A549 (cell line): ENCODE measurements around the gene CNOT1. TPM values are rescaled to one million over a fixed set of nuclear protein-coding genes. Genes with fewer than 3 reads are reported as not detected.

Source experiments
- ATAC-seq, 2 experiments: fragments of 200-7000 bp in 1 of 2; fragments of >200 bp in 1 of 2; cut with Nextera tagmentation in 1 of 2; cut with Tn5 transposase in 1 of 2; 3 replicates each; pipeline versions ENCODE4 v1.8.0 to v1.9.1; 2018 to 2020; ENCODE audit warnings: mild to moderate bottlenecking in 1 of 2, moderate library complexity in 1 of 2
- CTCF ChIA-PET: fragments of 300-600 bp; sonication (Branson Sonifier 250); formaldehyde crosslinking; extraction: SDS; loops from one replicate; lab custom pipeline; 2021; ENCODE audit warnings: antibody characterized with exemption, inconsistent platforms; lab: Yijun Ruan, JAX
- POLR2A ChIA-PET: fragments of 350-600 bp; formaldehyde crosslinking; extraction: SDS; loops from one replicate; lab custom pipeline; 2021; ENCODE audit warnings: antibody characterized with exemption, inconsistent platforms; lab: Yijun Ruan, JAX
- DNase-seq, 2 experiments: peaks; one replicate each; pipeline versions ENCODE4 v3.0.0 to v3.0.0-alpha.2; 2011 to 2016; ENCODE audit warnings: low read depth in 1 of 2, low spot score in 1 of 2
- FAIRE-seq: peaks from 2 replicates; lab custom pipeline; 2011; peaks lifted over from hg19 to GRCh38; lab: Jason Lieb, UNC
- H3K27ac ChIP-seq, 2 experiments: fragments of >200 bp; sonication (Bioruptor Twin); formaldehyde crosslinking; 3 replicates each; pipeline ENCODE4 v1.5.1; 2016 to 2017
- H3K4me1 ChIP-seq: fragments of >200 bp; sonication (Bioruptor Twin); formaldehyde crosslinking; 3 replicates; pipeline ENCODE4 v1.6.1; 2016
- H3K4me2 ChIP-seq: fragments of >200 bp; sonication (Bioruptor Twin); formaldehyde crosslinking; 3 replicates; pipeline ENCODE4 v1.6.1; 2016
- H3K4me3 ChIP-seq: fragments of >200 bp; sonication (Bioruptor Twin); formaldehyde crosslinking; 3 replicates; pipeline ENCODE4 v1.5.1; 2016
- H3K9me3 ChIP-seq: fragments of >200 bp; sonication (Bioruptor Twin); formaldehyde crosslinking; 3 replicates; pipeline ENCODE4 v1.6.1; 2016
- BHLHE40 ChIP-seq: IDR thresholded peaks from 2 replicates; pipeline ENCODE4 v1.6.1; 2012; ENCODE audit warnings: low read depth, low read length, inconsistent platforms
- CBX2 ChIP-seq: fragments of 200-600 bp; sonication (generic); IDR thresholded peaks from 2 replicates; pipeline ENCODE4 v1.6.1; 2016; ENCODE audit warnings: low read depth, mild to moderate bottlenecking, borderline replicate concordance
- CBX8 ChIP-seq: fragments of 200-600 bp; sonication (generic); IDR thresholded peaks from 2 replicates; pipeline ENCODE4 v1.6.1; 2016
- CEBPB ChIP-seq, 2 experiments: fragments of >200 bp in 1 of 2; sonication (Bioruptor Twin) in 1 of 2; formaldehyde crosslinking in 1 of 2; IDR thresholded peaks; 2 replicates each; pipeline ENCODE4 v1.6.1; 2012 to 2016
- ESRRA ChIP-seq: fragments of 150-350 bp; IDR thresholded peaks from 2 replicates; pipeline ENCODE4 v1.6.1; 2014; ENCODE audit warnings: mild to moderate bottlenecking, low read length, borderline replicate concordance
- FOSB ChIP-seq: fragments of 250-450 bp; sonication (Bioruptor Pico); IDR thresholded peaks from 2 replicates; pipeline ENCODE4 v1.5.0; 2020; ENCODE audit warnings: mild to moderate bottlenecking, moderate library complexity
- FOSL2 ChIP-seq, 2 experiments: fragments of 450-650 bp in 1 of 2; fragments of >200 bp in 1 of 2; sonication (Bioruptor Twin) in 1 of 2; formaldehyde crosslinking; IDR thresholded peaks; 2 replicates each; pipeline versions ENCODE4 v1.5.0 to v1.6.1; 2016 to 2020; ENCODE audit warnings: mild to moderate bottlenecking in 1 of 2, moderate library complexity in 1 of 2
- HDAC2 ChIP-seq: fragments of 200-600 bp; sonication (generic); IDR thresholded peaks from 2 replicates; pipeline ENCODE4 v1.6.1; 2016
- HEYL ChIP-seq: fragments of 250-450 bp; sonication (Bioruptor Pico); IDR thresholded peaks from 2 replicates; pipeline ENCODE4 v1.8.0; 2021; ENCODE audit warnings: mild to moderate bottlenecking, moderate library complexity
- HOXB13 ChIP-seq: fragments of 250-450 bp; sonication (Bioruptor Pico); IDR thresholded peaks from 2 replicates; pipeline ENCODE4 v1.5.0; 2020; ENCODE audit warnings: low read depth, mild to moderate bottlenecking, moderate library complexity
- HOXB5 ChIP-seq: fragments of 250-450 bp; sonication (Bioruptor Pico); IDR thresholded peaks from 2 replicates; pipeline ENCODE4 v1.5.0; 2020; ENCODE audit warnings: mild to moderate bottlenecking, moderate library complexity
- JUN ChIP-seq, 2 experiments: fragments of >200 bp; sonication (Bioruptor Twin); formaldehyde crosslinking; IDR thresholded peaks; 2 replicates in 1 of 2; 3 replicates in 1 of 2; pipeline ENCODE4 v1.6.1; 2016 to 2017
- KDM5A ChIP-seq: fragments of 200-600 bp; sonication (generic); IDR thresholded peaks from 2 replicates; pipeline ENCODE4 v1.6.1; 2016; ENCODE audit warnings: antibody characterized with exemption, mild to moderate bottlenecking
- MYC ChIP-seq: IDR thresholded peaks from 2 replicates; pipeline ENCODE4 v1.6.1; 2012; ENCODE audit warnings: mild to moderate bottlenecking, inconsistent platforms, low read length, improper control_type of control experiment, borderline replicate concordance
- NFE2L2 ChIP-seq: fragments of 150-350 bp; conservative IDR thresholded peaks from 2 replicates; pipeline ENCODE4 v1.6.1; 2014; ENCODE audit warnings: low read length
- NPAS2 ChIP-seq: fragments of 250-450 bp; sonication (Bioruptor Pico); IDR thresholded peaks from 2 replicates; pipeline ENCODE4 v1.8.0; 2022; ENCODE audit warnings: mild to moderate bottlenecking, moderate library complexity, borderline replicate concordance
- NR3C1 ChIP-seq: fragments of >200 bp; sonication (Bioruptor Twin); formaldehyde crosslinking; IDR thresholded peaks from 3 replicates; pipeline ENCODE4 v1.6.1; 2017
- POLR2AphosphoS2 ChIP-seq: conservative IDR thresholded peaks from 2 replicates; pipeline ENCODE4 v1.6.1; 2012; ENCODE audit warnings: low read length, improper control_type of control experiment, inconsistent platforms
- RNF2 ChIP-seq: fragments of 200-600 bp; sonication (generic); IDR thresholded peaks from 2 replicates; pipeline ENCODE4 v1.6.1; 2016; ENCODE audit warnings: low read depth, mild to moderate bottlenecking, antibody characterized with exemption, moderate library complexity, borderline replicate concordance
- TP53 ChIP-seq: fragments of 250-450 bp; sonication (Bioruptor Pico); IDR thresholded peaks from 2 replicates; pipeline ENCODE4 v1.5.0; 2021; ENCODE audit warnings: mild to moderate bottlenecking, moderate library complexity
- ZSCAN20 ChIP-seq: fragments of 250-450 bp; sonication (Bioruptor Pico); IDR thresholded peaks from 2 replicates; pipeline ENCODE4 v1.8.0; 2022; ENCODE audit warnings: mild to moderate bottlenecking, moderate library complexity
- WGBS: methylation state at CpG from one replicate; pipeline ENCODE4 v1.1.6; 2017; ENCODE audit errors: missing lambda C conversion rate; 5-methylcytosine and 5-hydroxymethylcytosine counted together
- polyA plus RNA-seq, 4 experiments: library from polyadenylated mRNA; depleted of rRNA in 3 of 4; stranded (reverse); fragments of >200 nt; fragmentation: RNase III in 1 of 4; extraction: RNeasy Plus Mini Kit Qiagen cat#74134 plus additional on column Dnase treatment in 1 of 4; gene quantifications; 2 replicates in 3 of 4; 3 replicates in 1 of 4; pipeline ENCODE4 v1.2.3, GENCODE V29; 2011 to 2017
- TF ChIP-seq, protein P1 (sequence below): fragments of >200 bp; sonication (Bioruptor Twin); formaldehyde crosslinking; IDR thresholded peaks from 3 replicates; pipeline ENCODE4 v1.6.1; 2016
- TF ChIP-seq, protein P2 (sequence below): fragments of 200-600 bp; sonication (generic); IDR thresholded peaks from 2 replicates; pipeline ENCODE4 v1.6.1; 2016; ENCODE audit warnings: antibody characterized with exemption, mild to moderate bottlenecking, moderate library complexity
- TF ChIP-seq, protein P3 (sequence below): fragments of 150-350 bp; IDR thresholded peaks from 2 replicates; pipeline ENCODE4 v1.6.1; 2014; ENCODE audit warnings: low read depth, mild to moderate bottlenecking, low read length

CNOT1 gene
- polyA plus RNA-seq, 2 of the 4 experiments (the other 2 are of a cell fraction) = 119 to 226 TPM

DNA sequence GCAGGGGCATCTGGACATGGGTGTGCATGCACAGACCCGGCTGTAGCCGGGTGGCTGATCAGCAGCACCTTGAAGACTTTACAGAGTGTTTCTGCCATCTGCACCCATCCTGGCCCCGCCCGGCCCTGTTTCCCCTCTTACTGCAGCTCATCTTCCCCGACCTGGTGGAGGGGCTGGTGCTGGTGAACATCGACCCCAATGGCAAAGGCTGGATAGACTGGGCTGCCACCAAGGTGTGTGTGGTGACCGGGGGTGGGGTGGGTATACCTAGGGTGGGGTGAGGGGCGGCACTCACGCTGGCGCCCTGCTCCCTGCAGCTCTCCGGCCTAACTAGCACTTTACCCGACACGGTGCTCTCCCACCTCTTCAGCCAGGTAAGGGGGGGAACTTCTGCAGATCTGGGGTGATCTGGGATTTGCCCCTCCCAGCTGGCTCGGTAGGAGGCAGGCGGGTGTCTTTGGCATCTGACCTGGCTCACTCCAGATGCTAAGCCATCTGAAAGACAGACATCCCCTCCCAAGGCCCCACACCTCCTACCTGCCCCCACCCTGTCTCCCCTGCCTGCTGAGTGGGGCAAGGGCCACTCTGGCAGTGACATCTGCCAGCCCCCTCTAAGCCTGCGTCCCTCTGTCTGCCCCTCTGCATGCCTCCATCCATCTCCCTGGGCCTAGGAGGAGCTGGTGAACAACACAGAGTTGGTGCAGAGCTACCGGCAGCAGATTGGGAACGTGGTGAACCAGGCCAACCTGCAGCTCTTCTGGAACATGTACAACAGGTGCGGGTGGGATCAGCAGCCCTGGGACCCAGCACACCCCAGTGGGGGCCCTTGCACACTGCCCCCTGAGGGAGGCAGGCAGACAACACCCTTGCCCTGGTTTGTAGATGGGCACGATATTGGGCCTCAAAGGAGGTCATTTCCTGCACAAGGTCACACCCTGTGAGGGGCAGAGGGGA lies 123.1 kb downstream of the CNOT1 start:
- Histone ChIP-seq H3K4me2 (no peak overlapping the region), H3K27ac (no peak overlapping the region), H3K4me1 (no peaks in the 10 kb centered on the region), H3K9me3 (no peaks in the 10 kb centered on the region), H3K4me3 (no peak overlapping the region)
- ATAC-seq (peak in 1 of 2 experiments; percentile 6; a peak in 1 of 6 replicates), FAIRE-seq (no peak), DNase-seq (no peak)
- ChIA-PET POLR2A (no interaction called here), CTCF (interaction anchor here (1.5 to 2.1 kb wide), 2 partner anchors 169 to 250 kb away, joined by 5 to 13 read pairs; no protein-coding TSS in a partner anchor)
- WGBS = 79% methylated on average over 15 of the region's 20 CpGs
- TF ChIP-seq HOXB13 (CRISPR knock-in tag) = no peak
- TF ChIP-seq BHLHE40 = no peak
- TF ChIP-seq, protein P1, sequence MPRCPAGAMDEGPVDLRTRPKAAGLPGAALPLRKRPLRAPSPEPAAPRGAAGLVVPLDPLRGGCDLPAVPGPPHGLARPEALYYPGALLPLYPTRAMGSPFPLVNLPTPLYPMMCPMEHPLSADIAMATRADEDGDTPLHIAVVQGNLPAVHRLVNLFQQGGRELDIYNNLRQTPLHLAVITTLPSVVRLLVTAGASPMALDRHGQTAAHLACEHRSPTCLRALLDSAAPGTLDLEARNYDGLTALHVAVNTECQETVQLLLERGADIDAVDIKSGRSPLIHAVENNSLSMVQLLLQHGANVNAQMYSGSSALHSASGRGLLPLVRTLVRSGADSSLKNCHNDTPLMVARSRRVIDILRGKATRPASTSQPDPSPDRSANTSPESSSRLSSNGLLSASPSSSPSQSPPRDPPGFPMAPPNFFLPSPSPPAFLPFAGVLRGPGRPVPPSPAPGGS = no peak
- TF ChIP-seq JUN (IDR thresholded peaks at IDR 0.05) = no peak

DNA sequence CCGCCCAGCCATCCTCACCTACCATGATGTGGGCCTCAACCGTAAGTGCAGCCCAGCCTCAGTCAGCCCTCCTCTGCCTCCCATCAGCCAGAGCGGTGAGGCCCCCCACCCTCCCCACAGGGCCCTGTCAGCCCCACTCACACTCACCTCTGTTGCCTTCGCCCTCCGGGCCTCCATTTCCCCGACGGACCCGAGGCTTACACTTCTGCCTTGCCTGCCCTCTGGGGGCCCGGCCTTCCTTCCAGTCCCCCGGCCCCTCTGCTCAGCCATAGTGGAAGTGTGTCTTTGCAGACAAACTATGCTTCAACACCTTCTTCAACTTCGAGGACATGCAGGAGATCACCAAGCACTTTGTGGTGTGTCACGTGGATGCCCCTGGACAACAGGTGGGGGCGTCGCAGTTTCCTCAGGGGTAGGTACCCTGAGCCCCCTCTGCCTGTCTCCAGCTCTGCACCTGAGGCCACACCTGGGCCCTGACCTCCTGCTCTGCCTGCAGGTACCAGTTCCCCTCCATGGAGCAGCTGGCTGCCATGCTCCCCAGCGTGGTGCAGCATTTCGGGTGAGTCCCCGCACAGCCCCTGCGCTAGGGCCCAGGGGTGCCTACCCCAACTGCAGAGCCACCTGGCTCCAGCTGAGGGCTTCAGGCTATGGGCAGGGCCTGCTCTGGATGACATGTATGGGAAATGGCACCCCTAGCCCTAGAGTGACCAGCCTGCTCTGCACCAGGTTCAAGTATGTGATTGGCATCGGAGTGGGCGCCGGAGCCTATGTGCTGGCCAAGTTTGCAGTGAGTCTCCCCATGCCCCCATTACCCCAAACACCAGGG lies 125.5 kb downstream of the CNOT1 start:
- no peak overlapping the region for H3K4me2 ChIP-seq
- POLR2A ChIA-PET = no interaction called here
- H3K27ac ChIP-seq = no peak overlapping the region
- no peak for FAIRE-seq
- TF ChIP-seq CBX2 (no peak), TP53 (CRISPR knock-in tag) (no peak), HEYL (CRISPR knock-in tag) (no peak), CEBPB (IDR thresholded peaks at IDR 0.05) (no peak), NFE2L2 (no peak), HOXB5 (CRISPR knock-in tag) (no peak)
- peaks cover 8% of the 10 kb centered on the region; the same call in 2 of the 3 replicates for H3K4me1 ChIP-seq
- 91% methylated on average over 18 of the region's 21 CpGs for WGBS
- no peak overlapping the region for H3K4me3 ChIP-seq
- CTCF ChIA-PET = interaction anchor here (1.6 kb wide), 1 partner anchor 252 kb away, joined by 3 read pairs; no protein-coding TSS in a partner anchor
- no peaks in the 10 kb centered on the region for H3K9me3 ChIP-seq
- DNase-seq = no peak
- no peak for ATAC-seq

DNA sequence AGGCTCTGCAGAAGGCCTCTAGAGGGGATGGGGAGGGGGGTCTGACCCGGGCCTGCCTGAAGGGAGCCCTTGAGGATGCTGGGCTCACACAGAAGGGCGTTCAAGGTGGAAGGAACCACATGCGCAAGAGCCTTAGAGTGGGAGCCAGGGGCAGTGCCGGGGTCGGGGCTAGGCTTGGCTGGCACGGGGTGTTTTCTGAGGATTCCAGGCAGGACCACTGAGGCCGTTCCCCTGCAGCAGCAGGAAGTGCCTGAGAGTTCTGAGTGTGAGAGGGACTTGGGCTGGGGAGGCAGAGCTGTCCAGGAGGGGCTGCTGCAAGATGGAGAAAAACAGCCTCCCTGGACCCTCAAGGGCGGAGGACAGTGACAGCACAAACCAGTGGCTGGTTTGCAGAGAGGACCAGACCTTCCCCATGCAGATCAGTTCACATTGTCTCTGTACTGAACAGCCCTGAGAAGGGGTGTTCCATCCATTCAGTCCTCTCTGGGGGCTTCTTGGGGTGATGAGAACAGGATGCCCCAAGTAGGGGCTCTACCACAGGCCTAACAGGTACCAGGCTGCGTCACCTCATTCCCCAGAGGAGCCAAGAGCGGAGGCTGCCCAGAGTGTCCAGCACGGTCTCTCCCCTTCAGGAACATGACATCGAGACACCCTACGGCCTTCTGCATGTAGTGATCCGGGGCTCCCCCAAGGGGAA lies 126.3 kb downstream of the CNOT1 start:
- FAIRE-seq (no peak), ATAC-seq (no peak), DNase-seq (no peak)
- H3K9me3 ChIP-seq = no peaks in the 10 kb centered on the region
- H3K4me2 ChIP-seq = no peak overlapping the region
- peaks cover 8% of the 10 kb centered on the region; the same call in 2 of the 3 replicates for H3K4me1 ChIP-seq
- POLR2A ChIA-PET = no interaction called here
- 81% methylated on average over 11 of the region's 14 CpGs for WGBS
- CTCF ChIA-PET = interaction anchor here (1.5 to 23.4 kb wide), 3 partner anchors 9 to 253 kb away, joined by 3 to 721 read pairs (median 7); no protein-coding TSS in a partner anchor
- no peak overlapping the region for H3K4me3 ChIP-seq
- H3K27ac ChIP-seq = no peak overlapping the region
- TF ChIP-seq MYC (no peak), CBX8 (no peak), NPAS2 (CRISPR knock-in tag) (no peak), NR3C1 (no peak), HDAC2 (no peak), ESRRA (no peak), POLR2AphosphoS2 (no peak), KDM5A (no peak), HOXB13 (CRISPR knock-in tag) (no peak), ZSCAN20 (CRISPR knock-in tag) (no peak), FOSB (CRISPR knock-in tag) (no peak), RNF2 (no peak), FOSL2 (IDR thresholded peaks at IDR 0.05) (no peak), FOSL2 (CRISPR knock-in tag; IDR thresholded peaks at IDR 0.05) (no peak)
- TF ChIP-seq, protein P2, sequence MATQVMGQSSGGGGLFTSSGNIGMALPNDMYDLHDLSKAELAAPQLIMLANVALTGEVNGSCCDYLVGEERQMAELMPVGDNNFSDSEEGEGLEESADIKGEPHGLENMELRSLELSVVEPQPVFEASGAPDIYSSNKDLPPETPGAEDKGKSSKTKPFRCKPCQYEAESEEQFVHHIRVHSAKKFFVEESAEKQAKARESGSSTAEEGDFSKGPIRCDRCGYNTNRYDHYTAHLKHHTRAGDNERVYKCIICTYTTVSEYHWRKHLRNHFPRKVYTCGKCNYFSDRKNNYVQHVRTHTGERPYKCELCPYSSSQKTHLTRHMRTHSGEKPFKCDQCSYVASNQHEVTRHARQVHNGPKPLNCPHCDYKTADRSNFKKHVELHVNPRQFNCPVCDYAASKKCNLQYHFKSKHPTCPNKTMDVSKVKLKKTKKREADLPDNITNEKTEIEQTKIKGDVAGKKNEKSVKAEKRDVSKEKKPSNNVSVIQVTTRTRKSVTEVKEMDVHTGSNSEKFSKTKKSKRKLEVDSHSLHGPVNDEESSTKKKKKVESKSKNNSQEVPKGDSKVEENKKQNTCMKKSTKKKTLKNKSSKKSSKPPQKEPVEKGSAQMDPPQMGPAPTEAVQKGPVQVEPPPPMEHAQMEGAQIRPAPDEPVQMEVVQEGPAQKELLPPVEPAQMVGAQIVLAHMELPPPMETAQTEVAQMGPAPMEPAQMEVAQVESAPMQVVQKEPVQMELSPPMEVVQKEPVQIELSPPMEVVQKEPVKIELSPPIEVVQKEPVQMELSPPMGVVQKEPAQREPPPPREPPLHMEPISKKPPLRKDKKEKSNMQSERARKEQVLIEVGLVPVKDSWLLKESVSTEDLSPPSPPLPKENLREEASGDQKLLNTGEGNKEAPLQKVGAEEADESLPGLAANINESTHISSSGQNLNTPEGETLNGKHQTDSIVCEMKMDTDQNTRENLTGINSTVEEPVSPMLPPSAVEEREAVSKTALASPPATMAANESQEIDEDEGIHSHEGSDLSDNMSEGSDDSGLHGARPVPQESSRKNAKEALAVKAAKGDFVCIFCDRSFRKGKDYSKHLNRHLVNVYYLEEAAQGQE = no peak
- TF ChIP-seq, protein P3, sequence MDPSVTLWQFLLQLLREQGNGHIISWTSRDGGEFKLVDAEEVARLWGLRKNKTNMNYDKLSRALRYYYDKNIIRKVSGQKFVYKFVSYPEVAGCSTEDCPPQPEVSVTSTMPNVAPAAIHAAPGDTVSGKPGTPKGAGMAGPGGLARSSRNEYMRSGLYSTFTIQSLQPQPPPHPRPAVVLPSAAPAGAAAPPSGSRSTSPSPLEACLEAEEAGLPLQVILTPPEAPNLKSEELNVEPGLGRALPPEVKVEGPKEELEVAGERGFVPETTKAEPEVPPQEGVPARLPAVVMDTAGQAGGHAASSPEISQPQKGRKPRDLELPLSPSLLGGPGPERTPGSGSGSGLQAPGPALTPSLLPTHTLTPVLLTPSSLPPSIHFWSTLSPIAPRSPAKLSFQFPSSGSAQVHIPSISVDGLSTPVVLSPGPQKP = no peak
